Mesodermal cell (in vitro differentiated cells): ENCODE results near the gene SLC29A3.

Source experiments
- H3K27ac ChIP-seq: 2 replicates; pipeline ENCODE4 v1.7.0; 2013; ENCODE audit warnings: mild to moderate bottlenecking, low read depth, low read length, moderate library complexity; ENCODE audit not compliant: severe bottlenecking
- H3K36me3 ChIP-seq: 2 replicates; pipeline ENCODE4 v1.7.1; 2013; ENCODE audit warnings: mild to moderate bottlenecking, low read length, moderate library complexity; ENCODE audit not compliant: control insufficient read depth, insufficient read depth
- H3K4me1 ChIP-seq: one replicate; pipeline ENCODE4 v1.7.1; 2013; ENCODE audit warnings: mild to moderate bottlenecking, low read length; ENCODE audit not compliant: insufficient read depth, control insufficient read depth, poor library complexity, severe bottlenecking
- H3K4me3 ChIP-seq: 2 replicates; pipeline ENCODE4 v1.7.0; 2013; ENCODE audit warnings: low read length, control low read depth, mild to moderate bottlenecking; ENCODE audit not compliant: insufficient read depth, poor library complexity, severe bottlenecking; ENCODE audit errors: extremely low read depth
- H3K9me3 ChIP-seq: 2 replicates; pipeline ENCODE4 v1.7.1; 2013; ENCODE audit warnings: mild to moderate bottlenecking, low read length, moderate library complexity; ENCODE audit not compliant: control insufficient read depth
- WGBS, 2 experiments: methylation state at CpG; one replicate each; pipeline ENCODE4 v1.1.5; 2013; ENCODE audit warnings: missing lambda C conversion rate in 2 of 2; ENCODE audit not compliant: insufficient coverage in 2 of 2; 5-methylcytosine and 5-hydroxymethylcytosine counted together

The SLC29A3 gene

DNA sequence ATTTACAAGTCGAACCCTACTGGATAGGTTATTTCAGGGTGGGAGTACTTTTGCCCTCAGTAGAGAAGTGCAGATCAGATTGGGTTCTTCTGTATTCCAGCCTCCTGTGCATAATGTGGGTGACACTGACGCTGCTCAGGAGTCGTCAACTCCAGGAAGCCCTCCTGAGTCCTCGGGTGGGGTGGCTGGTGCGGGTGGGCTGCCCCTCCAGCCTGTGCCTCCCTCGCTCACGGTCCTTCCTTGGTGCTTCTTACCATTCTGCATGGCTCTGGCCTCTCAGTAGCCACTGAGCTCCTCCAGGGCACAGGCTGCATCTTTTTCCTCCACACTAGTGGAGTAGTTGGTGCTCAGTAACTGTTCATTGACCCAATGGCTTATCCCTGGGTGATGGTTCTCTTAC, 82.0 kb downstream of the SLC29A3 start:
- no peaks in the 10 kb centered on the region for H3K9me3 ChIP-seq
- H3K27ac ChIP-seq: no peak overlapping the region
- H3K4me1 ChIP-seq: peaks cover 19% of the 10 kb centered on the region
- H3K36me3 ChIP-seq: no peaks in the 10 kb centered on the region
- H3K4me3 ChIP-seq: no peak overlapping the region
- 91 to 94% methylated on average over 5 to 6 of the region's 7 CpGs for WGBS, 2 experiments

DNA sequence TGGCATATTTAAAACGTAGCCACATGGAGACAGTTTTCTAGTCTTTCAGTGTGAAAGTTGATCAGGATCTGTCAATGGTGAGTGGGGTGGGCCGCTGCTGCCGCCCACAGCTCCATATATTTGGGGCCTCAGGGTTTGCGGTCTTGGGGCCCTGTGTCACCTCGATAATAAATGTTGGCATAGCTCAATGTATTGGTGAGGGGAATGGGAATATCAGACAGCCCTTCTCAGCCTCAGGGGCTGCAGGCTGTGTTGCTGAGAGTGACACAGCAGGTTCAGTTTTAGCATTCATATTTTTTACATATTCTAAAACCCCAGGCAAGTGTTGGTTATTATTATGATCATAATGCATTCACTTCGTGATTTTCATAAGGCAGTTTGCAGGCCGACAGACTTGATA, 82.9 kb downstream of the SLC29A3 start:
- H3K9me3 ChIP-seq: no peaks in the 10 kb centered on the region
- peaks cover 18% of the 10 kb centered on the region for H3K4me1 ChIP-seq
- H3K36me3 ChIP-seq: no peaks in the 10 kb centered on the region
- no peak overlapping the region for H3K4me3 ChIP-seq
- WGBS, 2 experiments: 93 to 100% methylated on average over 3 to 4 of the region's 7 CpGs
- H3K27ac ChIP-seq: no peak overlapping the region

DNA sequence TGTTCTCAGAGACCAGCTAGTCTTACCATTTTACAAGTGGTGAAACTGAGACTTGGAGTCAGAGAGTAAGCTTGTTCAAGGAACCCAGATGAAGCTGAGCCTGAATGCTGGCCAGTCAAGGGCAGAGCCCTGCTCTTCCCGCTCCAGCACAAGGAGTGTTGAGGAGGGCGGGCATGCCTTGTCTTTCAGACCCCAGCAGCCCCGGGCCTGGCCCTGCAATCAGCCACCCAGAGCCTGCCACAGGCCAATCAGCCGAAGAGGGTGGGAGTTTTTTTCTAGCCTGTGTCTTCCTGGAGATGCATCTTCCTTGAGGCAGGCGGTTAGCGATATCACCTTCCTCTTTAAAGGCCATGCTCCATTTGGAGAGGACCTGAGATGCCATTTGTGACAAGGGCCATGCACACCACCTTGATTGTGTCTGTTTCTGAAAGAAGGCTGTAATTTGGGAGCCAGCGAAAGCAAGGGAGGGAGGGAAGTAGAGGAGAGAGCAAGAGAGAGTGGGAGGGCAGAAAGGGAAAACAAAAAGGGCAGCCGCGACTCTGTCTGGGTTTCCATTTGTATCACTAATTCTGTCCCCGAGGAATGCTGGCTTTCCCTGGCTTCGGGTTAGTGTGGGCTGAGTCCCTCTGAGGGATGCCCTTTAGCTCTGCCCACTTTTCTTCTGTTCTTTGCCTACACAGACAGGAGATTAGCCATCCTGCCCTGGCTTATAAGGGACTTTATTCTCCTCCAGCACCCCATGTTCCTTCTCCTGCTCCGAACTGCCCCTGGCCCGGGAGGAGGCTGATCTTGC, 85.6 kb downstream of the SLC29A3 start:
- Histone ChIP-seq H3K4me3 (no peak overlapping the region), H3K4me1 (no peaks in the 10 kb centered on the region), H3K9me3 (no peaks in the 10 kb centered on the region), H3K36me3 (no peaks in the 10 kb centered on the region), H3K27ac (no peak overlapping the region)
- WGBS, 2 experiments: 78 to 80% methylated on average over 11 to 13 of the region's 13 CpGs

DNA sequence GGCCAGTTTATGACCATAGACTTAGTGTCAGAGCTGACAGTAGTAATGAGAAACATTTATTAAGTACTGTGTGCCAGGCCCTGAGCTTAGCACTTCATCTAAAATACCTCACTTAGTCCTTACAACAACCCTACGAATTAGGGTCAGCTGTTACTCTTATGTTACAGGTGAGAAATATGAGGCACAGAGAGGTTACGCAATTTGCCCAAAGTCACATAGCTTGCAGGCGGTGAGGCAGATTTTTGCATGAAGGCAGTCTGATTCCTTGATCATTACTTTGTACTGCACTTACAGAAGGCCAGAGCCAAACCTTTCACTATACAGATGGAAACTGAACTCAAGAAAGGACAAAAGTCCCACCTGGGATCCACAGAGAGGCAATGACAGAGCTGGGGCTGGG, 87.8 kb downstream of the SLC29A3 start:
- no peak overlapping the region for H3K4me3 ChIP-seq
- WGBS, 2 experiments: 92 to 100% methylated on average over 2 to 3 of the region's 3 CpGs
- H3K9me3 ChIP-seq: peaks cover 4% of the 10 kb centered on the region
- no peaks in the 10 kb centered on the region for H3K36me3 ChIP-seq
- H3K27ac ChIP-seq: no peak overlapping the region
- no peaks in the 10 kb centered on the region for H3K4me1 ChIP-seq

DNA sequence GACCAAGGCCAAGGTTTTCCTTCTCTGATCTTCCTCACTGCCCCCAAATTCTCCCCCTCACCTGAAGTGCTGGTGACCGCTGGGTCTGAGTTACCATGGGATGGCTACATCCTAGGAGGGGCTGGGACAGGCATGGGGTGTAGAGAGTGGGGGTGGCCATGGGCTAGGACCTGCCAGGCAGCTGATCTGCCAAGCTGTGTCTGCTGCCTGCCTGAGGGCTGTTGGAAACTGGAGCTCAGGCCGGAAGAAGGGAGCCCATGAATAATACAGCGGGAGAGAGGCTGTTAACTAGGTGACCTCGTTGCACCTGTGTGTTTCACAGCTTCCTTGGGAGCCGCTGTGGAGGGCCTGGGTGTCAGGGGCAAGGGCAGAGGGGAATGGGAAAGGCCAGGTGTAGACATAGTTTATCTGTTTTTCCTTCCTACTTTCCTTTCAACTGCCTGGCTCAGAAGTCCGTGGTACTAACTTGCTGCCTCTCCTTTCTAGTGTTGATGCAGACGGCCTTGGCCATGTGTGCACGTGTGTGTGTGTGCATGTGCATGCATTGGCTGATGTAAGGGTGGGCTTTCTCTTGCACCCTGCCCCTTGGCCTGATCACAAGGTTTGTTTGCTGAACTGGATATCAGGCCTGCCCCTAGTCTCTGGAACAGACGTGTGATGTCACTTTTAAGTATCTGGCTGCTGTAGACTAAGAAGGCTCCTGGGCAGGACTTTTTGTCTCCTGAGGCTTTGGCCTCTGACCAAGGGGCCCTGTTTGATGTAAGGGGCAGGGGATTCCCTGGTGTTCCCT, 89.6 kb downstream of the SLC29A3 start:
- Histone ChIP-seq H3K27ac (no peak overlapping the region), H3K4me1 (no peaks in the 10 kb centered on the region), H3K4me3 (no peak overlapping the region), H3K9me3 (peaks cover 4% of the 10 kb centered on the region), H3K36me3 (no peaks in the 10 kb centered on the region)
- 87 to 95% methylated on average over 5 of the region's 9 CpGs for WGBS, 2 experiments

DNA sequence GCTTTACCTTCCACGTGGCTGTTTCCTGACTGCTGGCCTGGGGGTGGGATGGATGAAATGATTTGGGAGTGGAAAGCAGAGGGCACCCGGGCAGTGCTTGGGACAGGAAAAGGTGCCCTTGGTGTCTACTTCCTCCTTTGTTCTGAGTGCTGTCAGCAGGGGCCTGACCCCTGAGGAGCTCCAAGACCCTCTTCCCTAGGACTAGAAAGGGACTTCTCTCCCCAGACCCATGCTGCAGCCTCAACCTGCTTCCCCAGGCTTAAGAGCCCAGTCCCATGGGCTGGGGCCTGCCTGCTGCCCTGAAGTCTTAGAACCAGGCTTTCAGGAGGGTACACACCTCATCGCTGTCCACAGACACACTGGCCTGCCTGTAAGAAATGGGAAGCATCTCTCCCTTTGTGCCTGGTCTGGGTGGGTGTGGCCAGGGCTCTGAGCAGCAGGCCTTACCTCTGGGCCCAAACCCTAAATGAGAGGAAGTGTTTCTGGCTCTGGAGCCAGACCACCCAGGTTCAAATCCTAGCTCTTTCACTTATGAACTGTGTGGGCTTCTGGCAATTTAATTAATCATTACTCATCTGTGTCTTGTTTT, 90.6 kb downstream of the SLC29A3 start:
- H3K9me3 ChIP-seq: peaks cover 4% of the 10 kb centered on the region
- H3K4me1 ChIP-seq: no peaks in the 10 kb centered on the region
- H3K4me3 ChIP-seq: no peak overlapping the region
- WGBS, 2 experiments: 58 to 60% methylated on average over 2 to 3 of the region's 3 CpGs
- H3K36me3 ChIP-seq: no peaks in the 10 kb centered on the region
- no peak overlapping the region for H3K27ac ChIP-seq
